ENCODE measurements around the gene SDK1.

Gene SDK1

DNA sequence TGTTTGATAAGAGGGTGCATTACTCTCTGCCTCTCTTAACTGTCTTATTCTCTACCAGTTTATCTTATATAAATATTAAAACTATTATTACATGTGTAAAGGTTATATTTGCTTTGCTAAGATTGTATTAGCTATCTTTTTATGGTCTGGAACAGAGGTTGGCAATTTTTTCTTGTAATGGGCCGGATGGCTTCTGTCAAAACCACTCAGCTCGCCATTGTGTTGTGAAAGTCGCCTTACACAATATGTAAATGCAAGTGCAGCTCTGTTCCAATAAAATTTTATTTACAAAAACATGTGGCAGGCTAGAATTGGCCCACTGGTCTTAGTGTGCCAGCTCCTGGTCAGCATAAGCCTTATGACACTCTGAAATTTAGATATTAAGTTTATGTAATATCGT lies 185.8 kb downstream of the SDK1 start:
- TF ChIP-seq CTCF (conservative IDR thresholded peaks at IDR 0.05; ENCODE audit: low read depth, low read length), result no peak
- no peak for DNase-seq (ENCODE audit: low read depth)
- H3K4me3 ChIP-seq (ENCODE audit: low read depth, low read length), result no peak overlapping the region

- no peak for TF ChIP-seq CTCF (conservative IDR thresholded peaks at IDR 0.05; ENCODE audit: low read depth, low read length)
- DNase-seq (ENCODE audit: low read depth), result no peak
- no peak overlapping the region for H3K4me3 ChIP-seq (ENCODE audit: low read depth, low read length)
Observed at GRCh38 chr7:3488829-3489228, 187.8 kb downstream of the SDK1 start.

- no peak overlapping the region for H3K4me3 ChIP-seq (ENCODE audit: low read depth, low read length)
Observed at GRCh38 chr7:3493499-3493898, 192.4 kb downstream of the SDK1 start.

GRCh38 chr7:3494947-3495346 lies 193.9 kb downstream of the SDK1 start:
- TF ChIP-seq CTCF (conservative IDR thresholded peaks at IDR 0.05; ENCODE audit: low read depth, low read length), result no peak
- H3K4me3 ChIP-seq (ENCODE audit: low read depth, low read length), result no peak overlapping the region
- DNase-seq (ENCODE audit: low read depth), result no peak

More at GRCh38 chr7:3493499-3493898, 192.4 kb downstream of the SDK1 start:
- DNase-seq (ENCODE audit: low read depth), result peak; percentile 76
- TF ChIP-seq CTCF (conservative IDR thresholded peaks at IDR 0.05; ENCODE audit: low read depth, low read length), result no peak

GRCh38 chr7:3495530-3495929 lies 194.5 kb downstream of the SDK1 start:
- TF ChIP-seq CTCF (conservative IDR thresholded peaks at IDR 0.05; ENCODE audit: low read depth, low read length), result no peak
- no peak overlapping the region for H3K4me3 ChIP-seq (ENCODE audit: low read depth, low read length)
- DNase-seq (ENCODE audit: low read depth), result peak; percentile 5

DNA sequence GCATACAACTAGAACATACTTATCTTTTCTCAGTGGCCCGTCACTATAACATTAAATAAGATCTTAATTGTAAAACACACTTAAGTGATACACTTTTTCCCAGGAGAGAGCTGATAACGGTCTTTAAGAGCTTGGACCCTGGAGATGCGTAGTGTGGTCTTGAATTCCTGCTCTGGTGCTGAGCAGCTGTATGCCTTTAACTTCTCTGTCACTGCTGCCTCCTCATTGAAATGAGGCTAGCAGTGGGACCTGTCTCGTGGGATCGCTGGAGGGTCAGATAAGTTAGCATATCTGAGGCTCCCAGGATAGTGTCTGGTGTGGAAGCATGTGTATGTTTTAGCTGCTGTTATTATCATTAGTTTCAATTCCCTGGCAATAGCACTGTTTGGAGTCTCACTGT lies 194.9 kb downstream of the SDK1 start:
- H3K4me3 ChIP-seq (ENCODE audit: low read depth, low read length), result peak overlapping the region; percentile 14
- TF ChIP-seq CTCF (conservative IDR thresholded peaks at IDR 0.05; ENCODE audit: low read depth, low read length), result no peak
- DNase-seq (ENCODE audit: low read depth), result peak; percentile 5

GRCh38 chr7:3497796-3498195 lies 196.7 kb downstream of the SDK1 start:
- no peak for DNase-seq (ENCODE audit: low read depth)
- TF ChIP-seq CTCF (conservative IDR thresholded peaks at IDR 0.05; ENCODE audit: low read depth, low read length), result no peak
- H3K4me3 ChIP-seq (ENCODE audit: low read depth, low read length), result no peak overlapping the region

Data from choroid plexus epithelial cell (primary cell).